Fibroblast of mammary gland (primary cell): Measurements from ENCODE around the gene PRKN.

ENCODE experiments used
- DNase-seq: peaks from one replicate; pipeline ENCODE4 v3.0.0-alpha.2; 2010; ENCODE audit warnings: low read depth
- H3K4me3 ChIP-seq: 2 replicates; pipeline ENCODE4 v1.5.1; 2011; ENCODE audit warnings: low read depth, mild to moderate bottlenecking, low read length, moderate library complexity; ENCODE audit not compliant: control insufficient read depth
- CTCF ChIP-seq: conservative IDR thresholded peaks from 2 replicates; pipeline ENCODE4 v1.5.1; 2011; ENCODE audit warnings: low read depth, low read length, inconsistent platforms; ENCODE audit not compliant: control insufficient read depth, insufficient read depth

The PRKN gene

GRCh38 chr6:162727322-162728182 is at the start of gene PRKN, which contains the start of gene PACRG:
Gene PRKN (minus strand): TSS chr6:162727766.
Gene PACRG (plus strand): TSS chr6:162727974.
- H3K4me3 ChIP-seq: peak within 1 kb of the TSS; percentile 71
- no peak for TF ChIP-seq CTCF
- peak; percentile 94 for DNase-seq

GRCh38 chr6:162777091-162777490 is 49.5 kb upstream of the PRKN start:
- no peak overlapping the region for H3K4me3 ChIP-seq
- no peak for DNase-seq
- TF ChIP-seq CTCF: no peak

GRCh38 chr6:162773996-162774395 is 46.4 kb upstream of the PRKN start:
- TF ChIP-seq CTCF: no peak
- no peak overlapping the region for H3K4me3 ChIP-seq
- DNase-seq: no peak

GRCh38 chr6:162772466-162772865 is 44.9 kb upstream of the PRKN start:
- no peak for DNase-seq
- TF ChIP-seq CTCF: no peak
- no peak overlapping the region for H3K4me3 ChIP-seq

GRCh38 chr6:162770955-162771354 is 43.4 kb upstream of the PRKN start:
- H3K4me3 ChIP-seq: no peak overlapping the region
- TF ChIP-seq CTCF: no peak
- no peak for DNase-seq

- TF ChIP-seq CTCF: no peak
Measured at GRCh38 chr6:162770136-162770535, 42.6 kb upstream of the PRKN start.

More at GRCh38 chr6:162770136-162770535, 42.6 kb upstream of the PRKN start:
- H3K4me3 ChIP-seq: no peak overlapping the region
- DNase-seq: no peak
